Measurements from ENCODE around the gene RNF6. TPM values are rescaled to one million over a fixed set of nuclear protein-coding genes. Genes with fewer than 3 reads are reported as not detected.
"Not testable (repeated sequence)": the region's sequence is repeated elsewhere in the genome, so short reads cannot be mapped to it uniquely, and the experiment has no call there.

Gene RNF6
- 10 to 100 TPM; 26.1 to 53.5 (median 31.8) TPM for polyA plus RNA-seq (ENCODE audit: insufficient read length in 10 of 10)
- long read RNA-seq, donor 1, transcript RNF6-201 (5 exons, 3,282 nt), result major isoform, 6 of 9 reads
- long read RNA-seq, donor 1, partial matches to known transcripts, result 0 of 9 reads
- long read RNA-seq, donor 1, other reads (novel, unspliced or antisense), result 0 of 9 reads
- long read RNA-seq, donor 2, partial matches to known transcripts, result 0 of 5 reads
- long read RNA-seq, donor 2, other reads (novel, unspliced or antisense), result 0 of 5 reads
- long read RNA-seq, donor 3, result 0 reads
- long read RNA-seq, donor 4, partial matches to known transcripts, result 0 of 4 reads
- long read RNA-seq, donor 4, other reads (novel, unspliced or antisense), result 0 of 4 reads
- long read RNA-seq, donor 5, partial matches to known transcripts, result 0 of 5 reads
- long read RNA-seq, donor 5, other reads (novel, unspliced or antisense), result 0 of 5 reads
- long read RNA-seq, donor 6, transcript RNF6-201 (5 exons, 3,282 nt), result major isoform, 5 of 8 reads
- long read RNA-seq, donor 6, partial matches to known transcripts, result 0 of 8 reads
- long read RNA-seq, donor 6, other reads (novel, unspliced or antisense), result 0 of 8 reads
- long read RNA-seq, donor 7, partial matches to known transcripts, result 0 of 3 reads
- long read RNA-seq, donor 7, other reads (novel, unspliced or antisense), result 0 of 3 reads
- long read RNA-seq, donor 8, partial matches to known transcripts, result 0 of 3 reads
- long read RNA-seq, donor 8, other reads (novel, unspliced or antisense), result 0 of 3 reads
- long read RNA-seq, donor 9, result 0 reads

DNA sequence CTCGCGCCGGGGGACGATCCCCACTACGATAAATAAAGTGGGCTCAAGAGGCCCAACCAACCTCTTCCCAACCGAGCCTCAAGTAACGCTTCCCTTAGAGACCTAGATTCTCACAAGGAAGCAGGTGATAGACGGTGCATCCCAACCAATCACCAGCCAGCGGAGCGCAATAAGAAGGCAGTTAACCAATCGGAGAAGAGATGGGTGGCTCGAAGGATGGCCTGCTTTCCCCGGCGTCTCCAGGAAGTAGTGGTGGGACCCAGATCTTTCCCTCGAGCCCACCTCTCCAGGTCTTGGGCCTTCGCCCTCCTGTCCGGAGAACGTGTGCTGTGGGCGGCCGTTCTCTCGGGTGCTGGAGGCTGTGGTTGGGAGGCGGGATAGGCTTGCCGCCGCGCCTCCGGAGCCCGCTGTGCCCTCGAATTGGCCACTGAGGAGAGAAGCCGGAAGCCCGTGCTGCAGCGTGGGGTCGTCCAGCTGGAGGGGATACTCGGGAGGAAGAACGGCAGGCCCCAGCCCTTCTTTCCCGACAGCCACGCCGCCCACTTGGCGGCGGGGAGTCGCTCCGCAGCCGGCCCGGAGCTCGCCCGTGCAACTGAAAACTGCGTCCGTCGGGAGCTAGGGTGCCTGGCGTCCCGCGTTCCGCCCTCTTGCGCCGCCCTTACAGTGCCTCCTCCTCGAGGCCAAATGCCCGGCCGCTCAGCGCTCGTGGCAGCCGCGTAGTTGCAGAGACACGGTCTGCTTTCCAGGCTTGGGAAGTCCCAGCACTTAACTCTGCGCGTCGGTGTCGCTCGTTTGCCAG, at the start of gene RNF6:
TSS of gene RNF6 (minus strand) at position 594 of the 799 bp plus-strand sequence. CDS start 2,665 bp downstream, outside the sequence.
- peak; percentile 96 to 99 (median 99) for DNase-seq

DNA sequence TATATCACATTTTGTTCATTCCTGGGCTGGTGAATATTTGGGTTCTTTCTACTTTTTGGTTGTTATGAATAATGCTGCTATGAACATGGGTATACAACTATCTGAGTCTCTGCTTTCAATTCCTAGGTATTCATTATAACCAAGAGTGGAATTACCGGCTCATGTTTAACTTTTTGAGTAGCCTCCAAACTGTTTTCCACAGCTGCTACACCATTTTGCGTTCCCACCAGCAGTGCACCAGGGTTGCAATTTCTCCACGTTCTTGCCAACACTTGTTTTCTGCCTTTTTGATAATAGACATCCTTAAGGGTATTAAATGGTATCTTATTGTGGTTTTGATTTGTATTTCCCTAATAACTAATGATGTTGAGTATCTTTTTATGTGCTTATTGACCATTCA, 48.6 kb upstream of the RNF6 start:
- no peak for DNase-seq

DNA sequence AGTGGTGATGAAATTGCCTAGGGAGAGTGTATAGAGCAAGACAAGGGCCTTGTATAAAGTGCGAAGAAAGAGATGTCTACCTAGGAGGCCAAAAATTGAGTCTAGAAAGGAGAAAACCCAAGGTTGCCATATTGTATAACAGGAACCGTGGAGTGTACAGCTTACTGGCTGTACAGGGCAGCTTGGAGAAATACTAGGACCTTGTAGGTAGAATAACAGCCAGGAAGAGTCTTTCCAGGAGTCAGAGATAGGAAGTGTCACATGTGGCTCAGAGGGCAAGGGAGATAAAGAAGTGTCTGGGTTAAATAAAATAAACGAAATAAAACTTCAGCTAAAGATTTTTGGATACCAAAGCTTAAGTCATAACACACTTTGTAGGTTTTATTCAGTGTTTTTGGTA, 44.2 kb upstream of the RNF6 start:
- no peak for DNase-seq

DNA sequence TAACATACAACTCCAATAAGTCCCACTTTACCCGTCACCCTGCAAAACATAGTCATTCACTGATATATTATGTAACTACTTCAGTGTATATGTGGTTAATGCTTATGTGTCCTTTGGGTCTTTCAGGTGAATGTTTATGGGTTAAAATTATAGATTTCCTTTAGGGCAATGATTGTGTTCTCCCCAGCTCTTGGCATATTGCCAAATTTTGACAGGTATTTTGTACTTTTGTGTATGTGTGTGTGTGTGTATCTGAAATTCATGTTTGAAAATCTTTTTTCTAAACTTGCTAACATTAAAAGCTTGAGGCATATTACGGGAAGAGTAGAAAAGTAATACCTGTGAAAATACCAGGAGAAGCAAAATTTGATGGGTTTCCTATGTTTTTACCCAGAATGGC, 40.0 kb upstream of the RNF6 start:
- DNase-seq, result no peak

DNA sequence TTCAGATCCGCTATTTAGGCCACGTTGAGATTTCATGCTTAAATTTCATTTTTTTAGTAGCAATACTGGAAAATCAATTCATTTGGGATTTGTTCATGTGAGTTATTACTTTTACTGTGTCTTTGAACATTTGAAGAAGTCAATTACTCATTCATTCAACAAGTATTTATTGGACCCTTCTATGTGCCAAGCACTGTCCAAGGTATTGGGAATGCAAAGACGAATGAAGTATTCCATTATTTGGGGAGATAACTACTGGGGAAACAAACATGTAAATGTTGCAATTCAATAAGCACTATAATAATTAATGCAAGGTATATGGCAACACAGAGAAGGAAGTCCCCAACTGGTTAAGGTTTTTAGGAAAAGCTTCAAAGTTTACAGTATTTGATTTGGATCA, 37.5 kb upstream of the RNF6 start:
- DNase-seq, result no peak

DNA sequence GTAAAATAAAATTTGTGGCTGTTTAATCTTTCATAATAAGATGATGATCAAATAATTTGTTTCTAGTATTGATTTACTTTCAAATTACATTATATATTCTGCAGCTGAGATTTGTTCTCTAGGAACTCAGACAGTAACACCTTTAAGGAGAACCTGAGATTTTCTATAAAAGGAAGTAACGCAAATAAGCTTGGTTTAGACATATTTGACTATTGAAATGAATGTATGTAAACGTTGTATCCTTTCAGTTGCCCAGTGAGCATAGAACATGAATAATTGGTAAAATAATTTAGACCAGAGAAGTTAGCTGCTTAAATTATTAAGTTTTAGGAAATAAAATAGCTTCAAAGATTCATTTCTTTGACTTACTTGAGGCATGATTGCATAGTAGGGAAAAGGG, 34.9 kb upstream of the RNF6 start:
- DNase-seq, result no peak

DNA sequence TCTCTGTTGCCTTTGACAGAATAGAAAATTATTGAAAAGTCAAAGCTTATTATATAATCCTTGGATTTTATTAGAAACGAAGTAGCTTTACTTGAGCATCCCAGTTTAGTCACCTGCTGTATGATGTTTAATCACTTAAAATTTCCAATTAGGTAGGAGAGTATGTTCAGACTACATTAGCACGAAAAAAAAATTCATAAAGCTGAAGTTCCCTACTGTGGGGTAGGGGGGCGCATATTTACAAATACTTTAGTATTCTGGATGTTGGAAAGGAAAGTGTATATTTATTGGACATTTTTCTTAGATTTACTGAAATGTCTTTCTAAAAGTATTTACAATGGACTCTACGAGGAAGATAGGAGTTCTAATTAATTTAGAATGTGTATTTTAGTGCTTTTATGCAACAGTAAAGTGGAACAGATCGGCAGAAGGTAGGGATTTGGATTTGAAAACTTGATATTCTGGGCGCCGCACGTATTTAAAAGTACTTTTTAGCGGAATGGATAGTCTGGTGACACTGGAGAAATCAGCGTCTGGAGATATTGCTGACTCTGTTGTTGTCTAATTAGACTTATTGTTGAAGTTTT, 33.7 kb upstream of the RNF6 start:
- DNase-seq, result peak; percentile 2 to 61 (median 13)

DNA sequence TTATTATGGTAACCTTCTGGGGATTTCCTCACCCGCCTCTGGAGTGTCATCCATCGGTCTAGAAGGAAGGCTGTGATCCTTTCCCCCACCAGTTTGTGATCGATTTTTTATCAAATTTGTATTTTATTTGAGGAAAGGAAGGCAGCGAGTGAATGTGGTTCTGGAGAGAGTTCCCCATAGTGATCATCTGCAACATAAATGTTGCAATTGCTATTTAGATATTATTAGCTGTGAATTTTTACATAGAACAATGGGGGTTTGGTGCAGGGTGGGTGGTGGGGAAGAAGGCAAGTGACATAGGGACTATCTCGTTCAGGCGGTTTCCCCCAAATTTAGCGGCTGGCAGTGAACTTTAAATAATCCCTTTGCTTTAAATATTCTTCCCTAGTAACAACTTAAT, 33.0 kb upstream of the RNF6 start:
- peak in 2 of 3 donors; percentile 6 to 37 for DNase-seq

DNA sequence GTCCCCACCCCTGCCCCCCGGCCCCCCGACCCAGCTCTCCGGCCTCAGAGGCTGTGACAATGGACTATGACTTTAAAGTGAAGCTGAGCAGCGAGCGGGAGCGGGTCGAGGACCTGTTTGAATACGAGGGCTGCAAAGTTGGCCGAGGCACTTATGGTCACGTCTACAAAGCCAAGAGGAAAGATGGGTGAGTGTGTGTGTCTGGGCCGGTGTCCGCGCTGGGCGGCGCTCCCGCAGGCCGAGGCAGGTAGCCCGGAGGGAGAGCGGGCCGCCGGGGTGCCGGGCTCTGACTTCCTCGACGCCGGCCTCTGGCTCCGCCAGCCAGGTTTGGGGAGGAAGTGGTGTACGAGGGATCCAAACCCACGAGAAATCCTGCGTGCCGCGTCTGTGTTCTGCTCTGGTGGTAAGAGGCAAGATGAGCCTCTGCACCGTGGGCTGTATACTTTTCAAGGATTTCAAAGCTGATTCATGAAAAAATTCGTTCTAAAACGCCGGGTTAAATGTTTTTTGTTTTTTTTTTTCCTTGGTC, 32.5 kb upstream of the RNF6 start:
- peak; percentile 16 to 76 (median 38) for DNase-seq

DNA sequence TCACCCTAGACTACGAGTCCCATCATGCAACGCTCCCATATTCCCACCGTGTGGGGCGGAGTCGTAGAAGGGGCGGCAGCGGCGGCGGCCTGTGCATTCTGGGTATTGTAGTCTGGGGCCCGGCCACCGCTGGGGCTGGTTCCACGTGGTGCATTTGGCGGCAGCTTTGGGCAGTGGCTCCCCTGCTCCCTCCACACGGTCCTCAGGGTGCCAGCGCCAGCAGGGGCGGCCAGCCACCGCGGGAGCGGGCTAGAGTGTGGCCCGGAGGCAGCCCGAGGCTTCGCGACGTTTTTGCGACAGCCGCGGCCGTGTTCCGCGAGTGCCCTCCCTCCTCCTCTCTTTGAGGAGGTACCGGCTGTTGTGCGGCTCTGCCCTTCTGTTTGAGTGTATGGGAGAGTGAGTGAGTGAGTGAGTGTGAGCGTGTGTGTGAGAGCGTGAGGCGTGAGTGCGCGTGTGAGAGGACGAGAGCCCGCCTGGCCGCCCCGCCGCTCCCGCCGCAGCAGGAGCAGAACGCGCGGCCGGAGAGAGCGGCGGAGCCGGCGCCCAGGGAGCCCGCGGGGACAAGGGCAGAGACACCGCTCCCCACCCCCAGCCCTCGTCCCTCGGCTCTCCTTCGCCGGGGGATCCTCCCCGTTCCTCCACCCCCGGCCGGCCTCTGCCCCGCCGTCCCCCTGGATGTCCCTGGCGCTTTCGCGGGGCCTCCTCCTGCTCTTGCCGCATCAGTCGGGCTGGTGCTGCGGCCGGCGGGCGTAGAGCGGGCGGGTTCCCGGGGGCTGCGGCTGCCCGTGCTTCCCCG, 31.9 kb upstream of the RNF6 start, which contains the start of gene CDK8:
TSS of gene CDK8 (plus strand) at position 343 of the 796 bp plus-strand sequence. CDS start 513 bp downstream, outside the sequence.
- DNase-seq, result peak; percentile 92 to 100 (median 94)

DNA sequence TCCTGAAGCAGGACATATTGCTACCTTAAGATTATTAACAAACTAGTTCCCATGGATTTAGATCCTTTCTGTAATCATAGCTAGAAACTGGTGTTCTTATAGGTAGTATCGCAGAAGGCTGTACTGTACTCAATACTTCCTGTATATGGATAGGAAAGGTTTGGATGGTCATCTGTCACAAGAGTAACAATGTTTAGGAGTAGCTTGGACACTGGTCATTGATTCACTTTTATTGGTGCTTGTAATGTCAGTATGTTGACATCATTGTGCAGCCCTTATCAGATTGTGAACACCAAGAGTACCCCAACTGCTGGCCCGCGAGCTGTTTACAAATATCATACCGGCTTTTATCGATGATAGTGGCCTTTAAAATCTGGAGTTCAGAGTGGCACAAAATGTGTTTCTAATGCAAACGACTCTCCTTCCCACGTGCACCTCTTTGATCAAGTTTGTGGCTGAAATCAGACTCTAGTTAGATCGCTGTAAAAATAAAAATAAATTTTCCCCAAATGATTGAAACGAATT, 31.2 kb upstream of the RNF6 start:
- no peak for DNase-seq

DNA sequence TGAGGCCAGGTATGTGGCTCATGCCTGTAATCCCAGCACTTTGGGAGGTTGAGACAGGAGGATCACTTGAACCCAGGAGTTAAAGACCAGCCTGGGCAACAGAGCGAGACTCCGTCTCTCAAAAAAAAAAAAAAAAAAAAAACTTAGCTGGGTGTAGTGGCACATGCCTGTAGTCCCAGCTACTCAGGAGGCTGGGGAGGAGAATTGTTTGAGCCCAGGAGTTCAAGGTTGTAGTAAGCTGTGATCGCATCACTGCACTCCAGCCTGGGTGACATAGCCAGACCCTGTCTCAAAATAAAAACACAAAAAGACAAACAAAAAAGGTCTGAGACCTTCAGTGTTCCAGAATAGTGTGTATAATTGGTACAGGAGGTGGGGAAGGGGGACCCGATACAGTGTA, 29.9 kb upstream of the RNF6 start:
- DNase-seq, result not testable (repeated sequence)

DNA sequence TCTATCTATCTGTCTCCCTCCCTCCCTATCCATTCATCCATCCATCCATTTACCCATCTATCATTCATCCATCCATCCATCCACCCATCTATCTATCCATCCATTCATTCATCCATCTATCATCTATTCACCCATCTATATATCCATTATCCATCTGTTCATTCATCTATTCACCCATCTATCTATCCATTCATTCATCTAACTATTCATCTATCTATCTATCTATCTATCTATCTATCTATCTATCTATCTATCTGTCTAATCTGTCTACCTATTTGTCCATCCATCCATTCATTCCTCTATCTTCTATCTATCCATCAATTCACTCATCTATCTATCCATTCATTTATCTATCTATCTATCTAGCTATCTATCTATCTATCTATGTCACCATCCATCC, 27.4 kb upstream of the RNF6 start:
- no peak for DNase-seq

DNA sequence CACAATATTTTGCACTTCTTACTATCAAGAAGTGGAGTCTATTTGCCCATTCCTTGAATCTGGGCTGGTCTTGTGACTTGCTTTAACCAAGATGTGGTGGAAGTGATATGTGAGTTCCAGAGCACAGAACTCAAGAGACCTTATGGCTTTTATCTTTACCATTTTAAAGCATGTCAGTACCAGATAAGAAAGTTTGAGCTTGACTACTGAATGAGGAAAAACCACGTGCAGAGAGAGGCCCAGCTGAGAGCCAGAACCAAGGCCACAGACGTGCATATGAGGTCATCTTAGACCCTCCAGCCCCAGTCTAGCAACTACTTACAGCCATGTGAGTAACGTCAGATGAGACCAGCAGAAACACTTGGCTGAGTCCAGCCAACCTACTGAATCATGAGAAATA, 25.5 kb upstream of the RNF6 start:
- no peak for DNase-seq

DNA sequence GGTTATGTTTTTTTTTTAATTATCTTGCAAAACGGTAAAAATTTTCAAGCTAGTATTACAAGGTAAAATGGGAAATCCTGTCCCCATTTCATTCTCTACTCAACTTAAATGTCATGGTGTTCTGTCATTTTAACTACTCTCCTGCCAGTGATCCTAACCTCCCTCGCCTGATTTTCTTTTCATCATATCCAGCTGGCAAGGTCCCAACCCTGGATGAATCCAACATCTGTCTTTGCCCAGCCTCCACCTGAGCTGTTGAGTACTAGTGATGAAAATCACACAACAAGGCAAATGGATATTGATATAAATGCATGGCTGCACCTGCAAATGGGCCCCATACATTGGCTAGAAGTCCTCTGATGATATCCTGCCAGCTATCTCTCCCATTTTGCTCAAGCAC, 24.9 kb upstream of the RNF6 start:
- no peak for DNase-seq

DNA sequence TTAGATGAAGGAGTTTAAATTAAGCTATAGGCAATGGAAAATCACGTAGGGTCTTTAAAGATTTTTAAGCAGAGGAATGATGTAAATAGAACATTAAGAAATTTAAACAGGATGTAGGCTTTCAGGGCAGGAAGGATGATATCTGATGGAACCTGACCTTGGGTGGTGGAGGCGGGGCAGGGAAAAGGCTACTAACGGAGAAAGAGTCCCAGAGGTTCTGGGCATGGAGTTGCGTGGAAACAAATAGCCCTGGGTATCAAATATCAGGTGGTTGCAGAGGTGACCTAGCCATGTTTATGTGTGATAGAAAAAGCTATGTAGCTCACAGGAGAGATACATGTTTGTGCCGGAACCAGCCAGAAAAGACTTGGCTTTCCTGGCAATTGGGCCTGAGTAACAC, 24.0 kb upstream of the RNF6 start:
- no peak for DNase-seq

DNA sequence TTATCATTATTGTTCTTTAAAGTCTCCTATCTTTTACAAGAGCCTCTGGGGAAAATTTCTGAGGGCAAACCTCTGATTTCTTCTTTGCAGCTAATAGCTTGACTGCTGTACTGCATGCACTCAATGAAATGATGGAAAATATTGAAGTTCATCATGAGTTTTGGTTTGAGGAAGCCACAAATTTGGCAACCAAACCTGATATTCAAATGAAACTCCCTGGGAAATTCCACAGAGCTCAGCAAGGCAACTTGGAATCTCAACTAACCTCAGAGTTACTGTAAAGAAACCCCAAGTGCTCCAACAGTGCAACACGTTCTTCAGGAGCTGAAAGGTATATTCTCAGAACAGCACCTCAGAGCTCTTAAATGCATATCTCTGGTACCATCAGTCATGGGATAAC, 14.2 kb upstream of the RNF6 start:
- no peak for DNase-seq

DNA sequence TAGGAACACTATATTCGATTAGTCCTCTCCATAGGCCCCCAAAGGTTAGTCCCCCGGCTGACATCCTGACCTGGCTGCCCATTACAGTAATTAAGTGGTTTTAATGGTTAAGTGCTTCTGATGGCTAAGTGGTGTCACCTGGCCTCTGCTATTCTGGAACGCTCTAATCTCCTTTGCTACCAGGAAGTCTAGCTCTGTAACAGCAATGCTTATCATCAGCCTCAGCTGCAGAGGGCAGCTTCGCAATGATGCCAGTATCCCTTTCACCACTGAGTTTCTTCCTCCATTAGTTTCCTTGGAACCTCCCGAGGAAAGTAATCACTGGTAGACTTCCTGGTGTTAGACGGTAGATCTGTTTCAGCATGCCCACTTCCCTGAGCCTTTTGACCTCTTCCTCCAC, 8.6 kb upstream of the RNF6 start:
- no peak for DNase-seq

DNA sequence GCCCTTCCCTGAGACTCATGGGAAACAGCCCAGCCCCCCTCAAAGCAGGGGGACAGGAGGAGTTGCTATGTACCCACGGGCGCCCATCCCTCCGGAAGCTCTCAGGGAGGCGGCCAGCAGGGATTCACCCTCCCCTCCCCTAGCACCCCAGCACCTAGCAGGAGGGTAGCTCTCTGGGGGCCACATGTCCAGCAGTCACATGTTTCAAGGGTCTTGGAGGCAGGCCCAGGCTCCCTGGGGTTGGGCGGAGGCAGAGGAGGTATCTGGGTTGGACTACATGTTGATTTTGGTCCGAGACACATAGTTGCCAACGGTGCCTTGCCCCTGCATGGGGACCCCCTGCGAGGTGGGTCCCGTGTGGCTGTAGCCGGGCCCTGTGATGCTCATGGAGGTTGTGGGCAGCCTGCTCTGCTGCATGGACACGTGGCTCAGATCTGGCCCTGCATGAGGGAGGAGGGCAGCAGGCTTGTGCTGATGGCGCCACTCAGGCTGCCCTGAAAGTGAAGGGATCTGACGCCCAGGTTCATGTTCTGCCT, 7.0 kb upstream of the RNF6 start:
- no peak for DNase-seq

DNA sequence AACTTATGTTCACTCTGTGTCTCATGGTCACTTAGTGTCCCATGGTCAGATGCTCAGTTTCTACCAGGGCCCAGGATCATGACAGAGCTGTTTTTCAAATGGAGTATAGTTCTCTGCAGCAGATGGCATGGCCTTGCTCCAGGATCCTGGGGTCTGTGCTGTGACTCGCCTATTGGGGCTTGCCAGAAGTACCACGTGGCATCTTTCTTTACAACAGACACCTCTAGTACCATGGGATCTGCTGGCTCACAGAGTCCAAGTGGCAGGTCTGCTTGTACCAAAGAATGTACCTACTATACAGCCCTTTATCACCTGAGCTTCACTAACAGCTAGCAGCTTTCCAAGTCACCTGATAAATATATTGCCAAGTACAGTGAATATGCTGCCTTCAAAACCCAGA, 6.0 kb upstream of the RNF6 start:
- DNase-seq, result no peak

All from muscle of back (tissue), 13 donors.